ENCODE results near the gene CAMK2B.

Gene CAMK2B

GRCh38 chr7:44286182-44286617 lies 39.2 kb downstream of the CAMK2B start:
- Mint-ChIP-seq H3K9me3 (no peaks in the 10 kb centered on the region), H3K27me3 (ENCODE audit: low read depth) (peaks cover 5% of the 10 kb centered on the region), H3K4me1 (peaks cover 16% of the 10 kb centered on the region), H3K4me3 (no peak overlapping the region), H3K27ac (no peak overlapping the region), H3K36me3 (ENCODE audit: low read depth) (no peaks in the 10 kb centered on the region)
- TF ChIP-seq, protein P1, sequence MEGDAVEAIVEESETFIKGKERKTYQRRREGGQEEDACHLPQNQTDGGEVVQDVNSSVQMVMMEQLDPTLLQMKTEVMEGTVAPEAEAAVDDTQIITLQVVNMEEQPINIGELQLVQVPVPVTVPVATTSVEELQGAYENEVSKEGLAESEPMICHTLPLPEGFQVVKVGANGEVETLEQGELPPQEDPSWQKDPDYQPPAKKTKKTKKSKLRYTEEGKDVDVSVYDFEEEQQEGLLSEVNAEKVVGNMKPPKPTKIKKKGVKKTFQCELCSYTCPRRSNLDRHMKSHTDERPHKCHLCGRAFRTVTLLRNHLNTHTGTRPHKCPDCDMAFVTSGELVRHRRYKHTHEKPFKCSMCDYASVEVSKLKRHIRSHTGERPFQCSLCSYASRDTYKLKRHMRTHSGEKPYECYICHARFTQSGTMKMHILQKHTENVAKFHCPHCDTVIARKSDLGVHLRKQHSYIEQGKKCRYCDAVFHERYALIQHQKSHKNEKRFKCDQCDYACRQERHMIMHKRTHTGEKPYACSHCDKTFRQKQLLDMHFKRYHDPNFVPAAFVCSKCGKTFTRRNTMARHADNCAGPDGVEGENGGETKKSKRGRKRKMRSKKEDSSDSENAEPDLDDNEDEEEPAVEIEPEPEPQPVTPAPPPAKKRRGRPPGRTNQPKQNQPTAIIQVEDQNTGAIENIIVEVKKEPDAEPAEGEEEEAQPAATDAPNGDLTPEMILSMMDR (IDR thresholded peaks at IDR 0.05; ENCODE audit: unreplicated experiment in 3 of 3): no peak

DNA sequence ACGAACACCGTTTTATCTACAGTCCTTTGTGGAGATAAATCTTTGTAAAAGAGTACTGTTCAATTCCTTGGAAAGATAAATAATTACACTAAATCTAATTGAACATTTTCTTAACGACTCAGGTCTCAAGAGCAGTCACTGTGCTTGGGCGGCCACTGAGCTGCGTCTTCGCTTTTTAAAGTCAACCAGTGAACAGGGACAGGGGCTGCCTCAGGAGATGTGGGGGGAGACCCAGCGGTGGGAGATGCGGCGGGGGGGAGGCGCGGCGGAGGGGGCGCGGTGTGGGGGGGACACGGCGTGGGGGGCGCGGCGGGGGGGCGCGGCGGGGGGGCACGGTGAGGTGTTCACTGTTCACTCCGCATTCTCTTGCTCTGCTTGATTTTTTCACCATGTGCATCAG lies 39.8 kb downstream of the CAMK2B start:
- H3K27me3 Mint-ChIP-seq (ENCODE audit: low read depth): peaks cover 5% of the 10 kb centered on the region
- no peak overlapping the region for H3K27ac Mint-ChIP-seq
- H3K4me3 Mint-ChIP-seq: no peak overlapping the region
- no peaks in the 10 kb centered on the region for H3K36me3 Mint-ChIP-seq (ENCODE audit: low read depth)
- H3K9me3 Mint-ChIP-seq: no peaks in the 10 kb centered on the region
- peaks cover 10% of the 10 kb centered on the region for H3K4me1 Mint-ChIP-seq
- TF ChIP-seq, protein P1 (IDR thresholded peaks at IDR 0.05; ENCODE audit: unreplicated experiment in 3 of 3): no peak

DNA sequence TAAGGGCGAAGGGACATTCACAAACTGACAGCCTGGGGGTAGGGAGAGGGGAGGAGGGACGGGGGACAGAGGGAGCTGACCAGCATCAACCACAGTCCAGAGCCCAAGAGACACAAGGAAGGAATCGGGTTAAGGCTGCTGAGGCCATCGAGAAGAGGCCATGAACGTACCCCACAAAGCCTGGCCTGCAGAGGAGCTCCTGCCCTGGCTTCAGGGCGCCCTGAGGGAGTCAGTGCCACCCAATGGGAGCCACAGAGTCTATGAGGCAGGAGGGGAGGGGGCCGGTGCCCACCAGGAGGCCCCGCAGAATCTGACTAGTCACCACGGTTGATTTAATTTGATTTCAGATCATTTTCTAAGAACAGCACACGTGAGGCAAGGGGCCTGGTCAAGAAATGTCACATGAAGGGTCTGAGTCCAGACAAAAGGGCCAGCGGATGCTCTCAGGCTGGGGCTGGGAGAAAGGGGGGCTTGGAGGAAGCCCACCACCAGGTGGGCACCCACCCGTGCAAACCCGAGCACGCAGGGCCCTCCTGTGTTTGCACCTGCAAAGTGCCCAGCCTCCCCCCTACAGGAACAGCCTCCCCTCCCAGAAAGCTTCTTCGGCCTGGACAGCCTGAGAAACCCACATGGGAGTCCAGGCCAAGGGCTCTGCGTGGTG lies 40.4 kb downstream of the CAMK2B start:
- TF ChIP-seq, protein P1 (IDR thresholded peaks at IDR 0.05; ENCODE audit: unreplicated experiment in 3 of 3): no peak
- Mint-ChIP-seq H3K4me3 (no peak overlapping the region), H3K4me1 (peaks cover 5% of the 10 kb centered on the region), H3K27ac (no peak overlapping the region), H3K9me3 (no peaks in the 10 kb centered on the region), H3K36me3 (ENCODE audit: low read depth) (no peaks in the 10 kb centered on the region), H3K27me3 (ENCODE audit: low read depth) (peaks cover 7% of the 10 kb centered on the region)

DNA sequence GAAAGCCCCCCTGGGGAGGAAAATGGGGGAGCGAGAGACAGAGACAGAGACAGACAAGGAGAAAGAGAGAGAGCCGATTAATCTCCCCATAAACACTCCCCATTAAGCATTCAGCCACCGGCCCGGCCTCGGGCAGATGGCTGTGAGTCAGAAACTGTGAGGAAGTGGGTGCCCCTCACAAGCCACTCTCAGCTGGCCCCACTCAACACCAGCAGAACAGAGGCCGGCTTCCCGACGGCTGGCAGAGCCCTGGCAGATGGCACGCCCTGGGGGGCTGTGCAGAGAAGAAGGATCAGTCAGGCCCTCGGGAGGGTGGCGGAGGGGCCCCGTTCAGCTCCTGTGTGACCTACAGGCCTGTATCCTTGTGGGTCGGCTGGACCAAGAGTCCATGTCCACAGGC lies 41.2 kb downstream of the CAMK2B start:
- no peak overlapping the region for H3K27ac Mint-ChIP-seq
- H3K4me1 Mint-ChIP-seq: no peaks in the 10 kb centered on the region
- no peak overlapping the region for H3K4me3 Mint-ChIP-seq
- peaks cover 12% of the 10 kb centered on the region for H3K27me3 Mint-ChIP-seq (ENCODE audit: low read depth)
- TF ChIP-seq, protein P1 (IDR thresholded peaks at IDR 0.05; ENCODE audit: unreplicated experiment in 3 of 3): no peak
- H3K36me3 Mint-ChIP-seq (ENCODE audit: low read depth): no peaks in the 10 kb centered on the region
- H3K9me3 Mint-ChIP-seq: no peaks in the 10 kb centered on the region

DNA sequence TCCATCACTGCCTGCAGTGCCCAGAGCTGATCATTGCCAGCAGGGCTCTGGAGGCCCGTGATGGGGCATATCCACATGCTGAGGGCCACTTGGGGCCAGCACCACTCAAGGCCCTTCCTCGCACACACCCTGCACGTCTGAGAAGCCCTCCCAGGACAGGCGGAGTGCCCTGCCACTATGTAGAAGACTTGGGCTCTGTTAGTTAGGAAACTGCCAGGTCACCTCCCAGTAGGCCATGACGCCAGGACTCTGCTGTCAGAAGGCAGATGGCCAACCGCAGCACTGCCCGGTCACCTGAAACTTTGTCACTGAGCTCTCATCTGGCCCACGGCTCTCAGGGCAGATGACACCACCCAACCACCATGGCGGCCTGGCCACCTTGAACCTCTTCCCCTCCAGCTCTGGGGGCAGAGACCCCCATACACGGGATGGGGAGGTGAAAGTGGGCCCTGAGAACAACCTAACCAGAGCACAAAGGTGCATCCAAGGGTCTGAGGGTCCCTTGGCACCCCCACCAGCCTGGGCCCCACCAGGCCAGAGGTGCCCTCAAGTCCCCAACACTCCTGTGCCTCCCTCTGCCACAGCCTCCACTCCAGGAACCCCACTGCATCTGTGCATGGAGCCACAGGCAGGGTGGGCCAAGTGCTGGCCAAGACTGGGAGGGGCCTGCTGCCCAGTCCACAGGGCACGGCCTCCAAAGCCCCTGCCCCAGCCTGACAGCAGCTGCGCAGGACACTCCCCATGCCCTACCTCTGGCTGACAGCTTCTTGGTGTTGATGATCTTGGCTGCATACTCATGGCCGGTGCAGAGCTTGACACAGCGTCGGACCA lies 41.8 kb downstream of the CAMK2B start:
- Mint-ChIP-seq H3K27ac (no peak overlapping the region), H3K27me3 (ENCODE audit: low read depth) (peaks cover 12% of the 10 kb centered on the region), H3K36me3 (ENCODE audit: low read depth) (no peaks in the 10 kb centered on the region), H3K4me1 (no peaks in the 10 kb centered on the region), H3K4me3 (no peak overlapping the region), H3K9me3 (no peaks in the 10 kb centered on the region)
- TF ChIP-seq, protein P1 (IDR thresholded peaks at IDR 0.05; ENCODE audit: unreplicated experiment in 3 of 3): no peak
